ENCODE results near the gene KLK8. TPM values are rescaled to one million over a fixed set of nuclear protein-coding genes. Genes with fewer than 3 reads are reported as not detected.
"Not testable (repeated sequence)": the region's sequence is repeated elsewhere in the genome, so short reads cannot be mapped to it uniquely, and the experiment has no call there.

The KLK8 gene
- total RNA-seq, 2 donors from 2014 or later = not detected

DNA sequence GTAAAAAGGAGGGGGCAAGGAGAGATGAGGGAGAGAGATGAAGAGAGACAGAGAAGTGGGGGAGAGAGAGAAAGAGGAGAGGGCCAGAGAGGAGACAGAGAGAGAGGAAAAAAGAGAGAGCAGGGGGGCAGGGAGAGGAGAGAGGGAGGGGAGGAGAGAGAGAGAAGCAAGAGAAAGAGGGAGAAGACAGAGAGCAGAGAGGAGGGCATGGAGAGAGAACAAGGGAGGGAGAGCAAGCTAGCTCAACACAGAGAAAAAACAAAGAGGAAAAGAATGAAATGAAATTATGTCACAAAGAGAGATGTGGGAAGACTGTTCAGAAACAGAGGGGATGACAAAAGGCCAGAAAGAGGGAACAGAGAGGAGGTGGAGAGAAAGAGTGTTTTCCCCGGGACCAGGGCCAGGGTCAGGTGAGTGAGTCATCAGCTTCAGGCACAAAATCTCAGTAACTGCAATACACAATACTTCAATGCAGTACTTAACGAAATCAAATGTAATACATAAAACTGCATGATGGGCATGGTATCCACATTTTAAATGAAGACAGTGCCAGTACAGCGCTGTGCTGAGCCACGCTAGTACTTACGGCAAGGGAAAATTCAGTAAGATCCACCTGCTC lies 22.5 kb downstream of the KLK8 start:
- Histone ChIP-seq H3K9me3 (no peaks in the 10 kb centered on the region), H3K27me3 (replicated peaks; ENCODE audit: insufficient read depth) (no peaks in the 10 kb centered on the region), H3K4me1 (ENCODE audit: control insufficient read depth in 1 of 2, low read depth in 2 of 2) (no peaks in the 10 kb centered on the region), H3K27ac (no peak overlapping the region), H3K36me3 (no peaks in the 10 kb centered on the region), H3K4me3 (no peak overlapping the region)
- ATAC-seq (ENCODE audit: insufficient number of reproducible peaks, low FRiP score, low read depth) = no peak
- no peak for DNase-seq (ENCODE audit: low spot score)
- TF ChIP-seq, protein P1, sequence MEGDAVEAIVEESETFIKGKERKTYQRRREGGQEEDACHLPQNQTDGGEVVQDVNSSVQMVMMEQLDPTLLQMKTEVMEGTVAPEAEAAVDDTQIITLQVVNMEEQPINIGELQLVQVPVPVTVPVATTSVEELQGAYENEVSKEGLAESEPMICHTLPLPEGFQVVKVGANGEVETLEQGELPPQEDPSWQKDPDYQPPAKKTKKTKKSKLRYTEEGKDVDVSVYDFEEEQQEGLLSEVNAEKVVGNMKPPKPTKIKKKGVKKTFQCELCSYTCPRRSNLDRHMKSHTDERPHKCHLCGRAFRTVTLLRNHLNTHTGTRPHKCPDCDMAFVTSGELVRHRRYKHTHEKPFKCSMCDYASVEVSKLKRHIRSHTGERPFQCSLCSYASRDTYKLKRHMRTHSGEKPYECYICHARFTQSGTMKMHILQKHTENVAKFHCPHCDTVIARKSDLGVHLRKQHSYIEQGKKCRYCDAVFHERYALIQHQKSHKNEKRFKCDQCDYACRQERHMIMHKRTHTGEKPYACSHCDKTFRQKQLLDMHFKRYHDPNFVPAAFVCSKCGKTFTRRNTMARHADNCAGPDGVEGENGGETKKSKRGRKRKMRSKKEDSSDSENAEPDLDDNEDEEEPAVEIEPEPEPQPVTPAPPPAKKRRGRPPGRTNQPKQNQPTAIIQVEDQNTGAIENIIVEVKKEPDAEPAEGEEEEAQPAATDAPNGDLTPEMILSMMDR (IDR thresholded peaks at IDR 0.05) = no peak

DNA sequence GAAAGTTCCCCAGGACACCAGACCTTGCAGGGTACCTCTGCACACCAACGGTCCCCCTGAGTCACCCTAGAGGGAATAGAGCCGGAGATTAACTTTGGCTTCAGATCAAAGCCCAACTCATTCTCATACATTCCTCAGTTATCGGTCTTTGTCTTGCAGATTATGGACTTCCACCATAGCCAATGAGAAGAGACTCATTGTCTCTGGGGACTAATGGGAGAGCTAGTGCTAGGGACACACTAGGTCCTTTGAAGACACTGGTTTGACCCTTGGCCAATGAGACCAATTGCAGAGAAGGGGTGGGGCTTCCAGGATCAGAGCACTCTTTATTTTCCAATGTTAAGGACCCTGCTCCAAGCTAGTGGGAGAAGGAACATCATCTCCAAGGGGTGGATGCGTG lies 23.8 kb downstream of the KLK8 start:
- Histone ChIP-seq H3K9me3 (no peaks in the 10 kb centered on the region), H3K27ac (no peak overlapping the region), H3K4me3 (no peak overlapping the region), H3K27me3 (replicated peaks; ENCODE audit: insufficient read depth) (no peaks in the 10 kb centered on the region), H3K36me3 (no peaks in the 10 kb centered on the region), H3K4me1 (ENCODE audit: control insufficient read depth in 1 of 2, low read depth in 2 of 2) (no peaks in the 10 kb centered on the region)
- TF ChIP-seq, protein P1 (IDR thresholded peaks at IDR 0.05) = no peak
- no peak for DNase-seq (ENCODE audit: low spot score)
- no peak for ATAC-seq (ENCODE audit: insufficient number of reproducible peaks, low FRiP score, low read depth)

DNA sequence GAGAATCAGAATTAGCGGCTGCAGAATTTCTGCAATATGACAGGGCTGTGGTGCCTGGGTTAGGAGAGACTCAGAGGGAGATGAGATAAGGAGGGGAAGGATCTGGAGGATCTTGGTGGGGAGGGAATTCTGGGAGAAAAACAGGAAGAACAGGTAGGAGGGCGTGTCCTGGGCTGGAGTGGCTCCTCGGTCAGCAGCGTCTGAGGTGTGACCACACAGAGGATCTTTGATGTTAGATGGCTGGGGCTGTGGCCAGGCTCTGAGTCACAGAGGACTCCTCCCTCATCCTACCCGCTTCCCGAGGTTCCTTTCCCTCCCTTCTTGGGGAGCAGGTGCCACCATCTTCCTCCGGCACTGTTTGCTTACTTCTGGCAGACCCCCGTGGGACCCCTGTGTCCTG lies 25.6 kb downstream of the KLK8 start:
- Histone ChIP-seq H3K9me3 (no peaks in the 10 kb centered on the region), H3K4me3 (no peak overlapping the region), H3K4me1 (ENCODE audit: control insufficient read depth in 1 of 2, low read depth in 2 of 2) (no peaks in the 10 kb centered on the region), H3K36me3 (no peaks in the 10 kb centered on the region), H3K27me3 (replicated peaks; ENCODE audit: insufficient read depth) (no peaks in the 10 kb centered on the region), H3K27ac (no peak overlapping the region)
- no peak for ATAC-seq (ENCODE audit: insufficient number of reproducible peaks, low FRiP score, low read depth)
- no peak for DNase-seq (ENCODE audit: low spot score)
- TF ChIP-seq, protein P1 (IDR thresholded peaks at IDR 0.05) = no peak

GRCh38 chr19:50974702-50975556 lies 26.5 kb downstream of the KLK8 start:
- ATAC-seq (ENCODE audit: insufficient number of reproducible peaks, low FRiP score, low read depth) = no peak
- Histone ChIP-seq H3K36me3 (no peaks in the 10 kb centered on the region), H3K27me3 (replicated peaks; ENCODE audit: insufficient read depth) (no peaks in the 10 kb centered on the region), H3K27ac (no peak overlapping the region), H3K4me1 (ENCODE audit: control insufficient read depth in 1 of 2, low read depth in 2 of 2) (no peaks in the 10 kb centered on the region), H3K4me3 (no peak overlapping the region), H3K9me3 (no peaks in the 10 kb centered on the region)
- TF ChIP-seq, protein P1 (IDR thresholded peaks at IDR 0.05) = no peak
- DNase-seq (ENCODE audit: low spot score) = no peak

DNA sequence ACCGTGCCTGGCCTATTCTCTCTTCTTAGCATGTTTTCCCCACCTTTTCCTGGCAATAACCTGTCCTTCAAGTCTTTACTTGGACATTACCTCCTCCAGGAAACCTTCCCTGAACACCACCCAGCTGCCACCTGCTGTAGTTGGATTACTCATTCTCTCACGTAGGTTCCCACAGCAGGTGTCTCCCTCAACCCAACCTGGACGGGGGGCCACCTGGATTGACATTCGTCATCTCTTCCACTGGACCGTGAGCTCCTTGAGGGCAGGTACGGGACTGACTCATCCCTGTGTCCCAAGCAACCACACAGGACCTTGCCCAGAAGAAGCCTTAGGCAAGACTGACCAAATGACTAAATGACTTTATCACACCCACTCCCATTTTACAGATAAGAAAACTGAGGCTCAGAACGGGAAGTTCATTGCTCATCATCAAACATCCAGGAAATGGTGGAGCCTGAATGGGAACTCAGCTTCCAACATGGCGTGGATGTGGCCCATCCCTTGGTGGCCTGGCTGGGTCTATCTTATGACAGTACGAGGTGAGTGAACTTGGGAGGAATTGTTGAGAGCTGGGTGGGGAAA lies 28.5 kb downstream of the KLK8 start:
- TF ChIP-seq, protein P1 (IDR thresholded peaks at IDR 0.05) = no peak
- Histone ChIP-seq H3K9me3 (no peaks in the 10 kb centered on the region), H3K27ac (no peak overlapping the region), H3K4me3 (no peak overlapping the region), H3K36me3 (no peaks in the 10 kb centered on the region), H3K27me3 (replicated peaks; ENCODE audit: insufficient read depth) (no peaks in the 10 kb centered on the region), H3K4me1 (ENCODE audit: control insufficient read depth in 1 of 2, low read depth in 2 of 2) (no peaks in the 10 kb centered on the region)
- ATAC-seq (ENCODE audit: insufficient number of reproducible peaks, low FRiP score, low read depth) (no peak), DNase-seq (ENCODE audit: low spot score) (no peak)

DNA sequence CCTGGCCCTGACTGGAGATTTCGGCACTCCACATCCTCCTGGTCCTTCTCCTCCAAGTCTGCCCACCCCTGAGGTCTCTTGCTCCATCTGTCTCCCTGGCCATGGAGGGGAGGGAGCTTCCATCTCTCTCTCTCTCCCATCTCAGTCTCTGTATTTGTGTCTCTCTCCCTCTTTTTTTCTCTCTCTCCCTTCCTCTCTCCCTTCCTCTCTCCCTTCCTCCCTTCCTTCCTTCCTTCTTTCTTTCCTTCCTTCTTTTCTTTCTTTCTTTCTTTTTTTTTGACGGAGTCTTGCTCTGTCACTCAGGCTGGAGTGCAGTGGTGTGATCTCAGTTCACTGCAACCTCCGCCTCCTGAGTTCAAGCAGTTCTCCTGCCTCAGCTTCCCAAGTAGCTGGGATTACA lies 31.6 kb downstream of the KLK8 start:
- not testable (repeated sequence) for H3K4me1 ChIP-seq (ENCODE audit: control insufficient read depth in 1 of 2, low read depth in 2 of 2); H3K9me3 ChIP-seq; H3K36me3 ChIP-seq; H3K27ac ChIP-seq; H3K27me3 ChIP-seq (replicated peaks; ENCODE audit: insufficient read depth); ATAC-seq (ENCODE audit: insufficient number of reproducible peaks, low FRiP score, low read depth); H3K4me3 ChIP-seq; DNase-seq (ENCODE audit: low spot score)
